Stimulated activated CD8-positive, alpha-beta memory T cell treated with anti-CD3 and anti-CD28 coated beads, Interleukin-15, amount 100 ng/mL, for 4 hours (primary cell): ENCODE data around the gene FOXA1.

Source experiments
- DNase-seq, 2 donors: peaks; one replicate each; pipeline ENCODE4 v3.0.0-alpha.2; 2020; ENCODE audit warnings: low read depth in 2 of 2

Gene FOXA1

DNA sequence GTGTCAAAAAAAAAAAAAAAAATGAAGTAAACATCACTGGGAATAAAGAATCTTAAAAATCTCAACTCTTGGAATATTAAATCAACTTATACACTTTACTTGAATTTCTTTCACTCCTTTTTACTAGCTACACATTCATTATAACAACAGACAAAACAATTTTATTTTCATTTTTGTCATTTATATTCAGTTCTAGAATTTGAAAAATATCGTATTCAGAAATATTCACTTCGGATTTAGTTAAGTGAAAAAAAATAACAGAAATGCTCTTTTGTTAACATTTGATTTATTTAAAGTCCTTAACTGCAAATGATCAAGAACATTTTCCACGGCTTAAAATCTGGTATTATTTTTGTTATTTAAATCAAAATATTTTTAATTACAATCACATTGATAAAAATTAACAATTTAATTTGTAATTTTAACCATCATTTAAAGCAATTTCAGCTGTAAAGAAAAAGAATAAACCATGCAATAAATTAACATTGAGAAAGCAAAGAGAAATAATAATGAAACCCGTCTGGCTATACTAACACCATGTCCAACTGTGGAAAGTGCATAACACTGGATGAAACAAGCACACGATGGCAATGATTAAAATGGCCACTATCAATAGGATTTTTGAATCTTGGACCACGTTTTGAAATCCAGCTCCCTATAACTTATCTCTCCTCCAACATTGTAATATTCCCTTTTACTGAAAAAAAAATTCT lies 5.2 kb downstream of the FOXA1 start:
- no peak for DNase-seq

DNA sequence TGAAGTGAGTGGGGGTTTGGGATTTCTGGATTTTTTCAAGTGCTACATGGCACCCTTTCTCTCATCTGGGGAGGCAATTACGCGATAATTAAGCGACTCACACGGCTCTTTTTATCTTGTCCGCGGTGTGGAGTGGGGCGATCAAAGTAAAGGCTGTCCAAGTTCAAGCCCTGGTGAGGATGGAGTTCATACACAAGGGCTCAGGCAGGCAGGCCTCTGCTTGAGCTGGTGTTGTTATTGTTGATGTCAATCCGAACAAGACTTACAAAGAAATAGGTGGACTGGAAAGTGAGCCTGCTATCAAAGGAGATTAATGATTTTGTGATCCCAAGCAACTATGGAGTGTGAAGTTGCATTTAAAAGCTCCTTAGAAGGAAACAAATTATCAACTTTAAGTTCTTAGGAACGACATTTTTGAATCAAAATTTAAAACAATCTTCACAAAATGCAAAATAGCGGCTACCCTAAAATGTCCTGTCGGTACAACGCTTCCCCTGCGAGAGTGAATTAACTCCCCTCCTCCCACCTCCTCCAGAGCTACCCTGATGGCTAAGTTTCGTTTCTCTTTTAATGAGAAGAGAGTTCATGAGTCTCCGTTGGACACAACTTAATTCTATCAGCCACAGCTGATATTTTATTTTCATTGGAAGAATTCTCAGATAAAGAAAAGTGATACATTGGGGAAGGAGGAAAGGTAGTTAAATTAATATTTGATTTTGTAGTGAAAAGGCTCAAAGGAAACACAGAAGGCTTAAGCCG lies 5.9 kb downstream of the FOXA1 start:
- no peak for DNase-seq

DNA sequence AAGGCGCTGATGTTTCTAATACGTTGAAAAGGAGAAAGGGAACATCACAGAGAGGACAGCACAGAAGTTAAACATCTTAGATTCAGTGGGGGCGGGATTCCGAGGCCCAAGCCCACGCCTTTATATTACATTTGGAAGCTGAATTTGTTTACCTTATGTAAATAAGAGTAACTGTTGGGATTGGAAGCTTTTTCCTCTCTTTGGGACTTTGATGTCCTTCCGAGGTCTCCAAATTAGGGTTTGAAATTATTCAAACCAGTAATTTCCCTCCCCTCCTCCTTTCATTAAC lies 6.4 kb downstream of the FOXA1 start:
- DNase-seq, result no peak

DNA sequence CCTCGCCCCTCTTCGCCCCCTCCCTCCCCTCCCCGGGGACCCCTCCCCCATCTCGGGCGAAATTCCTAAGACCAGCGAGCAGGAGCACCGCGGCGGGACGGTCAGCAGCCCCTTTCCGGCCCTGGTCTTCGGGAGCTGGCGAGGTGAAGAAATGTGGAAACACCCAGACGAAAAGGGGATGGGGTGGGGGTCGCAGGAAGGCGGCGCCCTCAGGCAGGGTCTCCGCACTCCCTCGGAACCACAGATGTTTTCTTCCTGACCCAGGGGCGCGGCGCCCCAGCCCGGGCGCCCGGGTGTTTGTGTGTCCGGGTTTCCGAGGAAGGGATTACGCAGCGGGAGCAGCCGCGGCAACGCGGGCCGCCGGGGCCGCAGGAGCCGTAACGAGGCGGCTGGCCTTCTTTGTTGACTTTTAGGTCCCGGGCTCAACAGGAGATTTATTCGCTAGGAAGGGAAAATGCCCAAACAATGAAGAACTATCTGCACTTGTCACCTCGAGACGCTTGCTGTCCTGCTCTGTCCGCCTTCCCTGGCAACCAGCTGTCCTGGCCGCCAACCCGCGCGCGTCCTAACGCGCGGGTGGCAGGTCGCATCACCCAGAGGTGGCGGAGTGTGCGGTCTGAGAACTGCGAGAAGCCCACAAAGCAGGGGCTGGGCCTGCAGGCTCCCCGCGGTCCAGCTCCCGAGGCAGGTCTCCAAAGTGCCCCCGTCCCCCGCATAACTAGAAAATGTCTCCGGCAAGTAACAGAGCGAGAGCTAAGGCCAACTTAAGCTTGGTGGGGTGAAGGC lies 7.0 kb downstream of the FOXA1 start:
- DNase-seq, result no peak

DNA sequence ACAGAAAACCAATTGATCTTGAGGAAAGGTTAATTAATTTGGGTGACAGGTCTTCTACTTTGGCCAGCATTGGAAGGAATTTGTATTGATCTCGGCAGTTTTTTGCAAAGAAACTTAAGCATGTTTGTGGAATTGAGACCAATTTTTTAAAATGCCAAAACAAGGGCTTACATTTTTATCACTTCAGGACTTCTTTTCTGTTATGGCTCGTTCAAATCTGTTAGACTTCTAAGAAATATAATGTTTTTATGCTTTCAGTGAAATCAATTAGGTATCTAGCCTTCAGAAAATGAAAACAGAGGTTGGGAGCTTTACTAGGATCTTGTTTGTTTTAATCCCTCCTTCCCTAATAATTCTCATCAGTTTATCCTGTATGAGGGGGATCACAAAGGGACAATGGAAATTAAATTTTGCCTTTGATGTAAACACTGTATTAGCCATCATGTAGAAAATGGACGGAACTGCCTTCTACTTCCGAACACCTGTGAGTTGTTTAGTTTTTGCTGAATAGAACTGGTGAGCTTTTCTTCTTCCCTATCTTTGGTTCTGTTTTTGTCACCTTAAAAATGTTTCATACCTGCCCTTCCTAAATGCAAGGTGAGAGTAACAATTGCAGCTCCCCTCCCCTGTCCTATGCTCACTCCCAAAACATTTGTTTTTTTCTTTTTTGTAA lies 7.8 kb downstream of the FOXA1 start:
- DNase-seq, result no peak

DNA sequence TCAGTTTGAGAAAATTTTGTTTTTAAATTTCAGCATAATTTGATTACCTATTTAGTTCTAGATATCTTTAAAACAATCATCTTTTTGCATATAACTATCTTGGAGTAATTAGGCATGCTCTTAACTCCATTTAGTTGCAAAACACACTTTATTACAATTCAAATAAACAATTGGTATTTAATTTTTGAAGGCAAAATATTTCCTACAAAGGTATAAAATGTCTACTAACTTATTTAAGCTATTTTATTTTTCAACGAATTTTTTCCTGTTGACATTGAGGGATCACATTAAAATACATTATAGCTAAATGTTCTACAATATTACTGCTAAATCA lies 8.3 kb downstream of the FOXA1 start:
- DNase-seq, result no peak

DNA sequence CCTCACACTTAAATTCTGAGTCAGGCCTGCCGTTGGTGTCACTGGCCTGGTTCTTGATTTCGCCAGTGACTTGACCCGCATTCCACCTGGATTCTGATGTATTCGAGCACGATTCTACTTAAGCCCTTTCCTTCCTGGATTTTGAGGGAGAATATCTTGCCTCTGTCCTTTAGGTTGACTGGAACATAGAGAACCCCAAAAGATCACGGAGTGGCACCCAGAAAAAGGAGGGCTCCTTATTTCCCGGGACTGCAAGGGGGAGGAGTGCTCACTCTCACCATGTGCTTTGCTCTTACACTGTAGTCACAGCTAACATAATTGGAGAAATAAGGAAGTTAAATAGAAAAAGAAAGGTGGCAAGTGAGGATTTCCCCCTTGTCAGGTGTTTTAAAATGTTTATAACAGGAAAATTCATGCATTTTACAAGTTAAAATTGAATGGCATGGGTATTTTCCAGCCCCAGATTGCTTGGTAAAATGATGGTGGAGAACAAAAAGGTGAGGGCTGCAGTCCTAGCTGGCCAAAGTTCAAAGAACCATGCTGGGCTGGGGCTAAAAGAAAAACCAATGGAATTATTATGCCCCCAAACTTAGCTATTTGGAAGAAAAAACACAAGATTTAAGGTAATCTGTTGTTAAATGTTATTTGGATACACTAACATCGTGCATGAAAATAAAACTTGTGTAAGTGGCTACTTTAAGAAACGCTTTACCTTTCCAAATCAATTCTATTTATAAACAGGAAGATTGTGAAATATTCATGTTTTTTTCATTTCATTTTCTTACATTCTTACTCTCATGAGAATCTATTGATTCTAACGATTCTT lies 8.9 kb downstream of the FOXA1 start:
- no peak for DNase-seq

DNA sequence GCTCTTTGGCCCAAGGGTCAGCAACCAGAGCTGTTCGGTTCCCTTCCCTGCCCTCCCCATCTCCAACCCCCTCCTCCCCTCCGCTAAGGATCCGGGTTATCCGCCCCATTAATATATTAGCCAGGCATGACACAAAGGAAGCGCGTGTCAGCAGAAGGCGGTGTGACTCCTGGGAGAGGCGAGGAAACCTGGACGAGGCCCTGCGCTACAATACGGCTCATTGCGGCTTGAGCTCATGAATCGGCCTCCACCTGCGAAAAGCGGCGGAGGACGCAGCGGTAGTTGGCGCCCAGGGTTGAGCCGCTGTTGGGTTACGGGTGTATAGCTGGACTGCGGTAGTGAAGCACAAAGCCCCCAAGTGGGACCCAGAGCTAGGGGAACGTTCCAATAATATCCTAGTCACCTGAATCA lies 9.9 kb downstream of the FOXA1 start:
- DNase-seq, result no peak

DNA sequence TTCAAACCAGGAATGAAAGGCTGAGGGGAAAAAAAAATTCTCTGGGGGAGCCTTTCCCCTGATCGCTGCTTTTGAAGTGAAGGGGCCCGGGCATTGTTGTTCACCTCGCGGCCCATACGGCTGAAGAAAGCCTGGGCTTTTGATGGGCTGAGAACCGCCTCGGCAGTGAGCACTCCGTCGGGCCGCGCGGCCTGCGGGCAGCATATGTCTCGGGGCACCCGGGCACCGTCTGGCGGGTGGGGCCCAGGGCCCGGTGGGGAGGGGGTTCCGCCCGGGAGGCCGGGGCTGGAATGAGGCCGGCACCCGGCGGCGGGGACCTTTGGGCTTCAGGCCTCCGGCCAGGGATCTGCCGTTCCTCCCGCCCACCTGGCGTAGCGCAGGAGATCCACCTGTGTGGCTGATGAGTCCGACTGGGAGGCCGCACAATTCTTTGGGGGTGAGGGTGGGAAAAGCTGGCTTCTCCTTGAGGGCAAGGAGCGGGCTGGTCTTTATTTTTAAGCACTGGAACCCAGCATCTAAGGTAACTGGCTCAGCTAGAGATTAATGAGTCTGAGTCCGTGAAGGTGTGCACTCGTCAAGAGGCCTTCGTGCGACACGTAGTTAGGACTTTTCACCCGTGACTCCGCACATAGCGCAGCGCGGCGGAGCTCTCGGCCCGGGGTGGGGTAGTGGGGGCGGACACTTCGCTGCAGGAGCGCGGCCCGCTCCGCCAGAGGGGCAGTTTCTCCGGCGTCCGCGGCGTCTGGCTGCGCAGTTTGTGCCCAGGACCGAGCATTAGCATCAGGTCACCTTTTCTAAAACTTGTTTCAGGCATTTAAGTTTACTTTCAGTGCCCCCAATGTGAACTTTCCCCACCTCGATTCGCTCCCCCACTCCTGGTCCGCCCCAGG lies 10.6 kb downstream of the FOXA1 start:
- DNase-seq, result no peak

DNA sequence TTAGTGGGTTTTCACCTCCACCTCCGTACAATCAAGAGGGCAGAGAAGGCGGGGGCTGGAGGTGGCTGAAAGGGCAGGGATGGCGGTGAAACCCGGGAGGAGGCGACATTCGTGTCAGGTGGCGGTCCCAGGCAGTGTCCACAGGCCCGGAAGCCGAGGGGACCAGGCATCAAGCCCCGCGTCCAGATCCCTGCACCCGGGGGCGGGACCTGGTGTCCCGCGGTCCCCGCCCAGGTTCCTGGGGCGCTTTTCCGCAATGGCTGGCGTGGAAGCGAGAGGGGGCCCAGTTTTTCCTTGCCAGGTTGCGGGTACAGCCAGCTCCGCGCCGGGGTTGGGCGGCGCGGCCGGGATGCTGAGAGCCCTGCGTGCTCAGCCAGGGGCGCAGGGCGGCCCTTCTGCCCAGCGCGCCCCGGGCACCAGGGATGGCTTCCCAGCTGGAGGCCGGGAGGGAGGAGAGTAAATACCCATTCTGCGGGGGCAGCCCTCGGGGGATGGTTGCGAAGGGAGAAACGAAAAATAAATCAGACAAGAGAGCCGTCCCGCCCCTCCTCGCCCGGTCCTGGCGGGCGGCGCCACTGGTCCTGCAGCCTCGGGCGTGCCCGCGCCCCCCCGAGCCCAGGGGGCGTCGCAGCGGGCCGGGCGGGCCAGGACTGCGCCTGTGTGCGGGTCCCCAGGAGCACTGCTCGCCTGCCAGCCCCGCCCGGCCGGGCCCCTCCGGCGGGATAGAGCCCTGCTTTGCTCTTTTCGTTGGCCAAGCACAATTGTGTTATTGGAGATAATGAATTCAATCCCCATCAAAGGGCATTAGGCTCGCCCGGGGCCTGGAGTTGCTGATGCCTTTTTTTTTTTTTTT lies 11.5 kb downstream of the FOXA1 start:
- no peak for DNase-seq

DNA sequence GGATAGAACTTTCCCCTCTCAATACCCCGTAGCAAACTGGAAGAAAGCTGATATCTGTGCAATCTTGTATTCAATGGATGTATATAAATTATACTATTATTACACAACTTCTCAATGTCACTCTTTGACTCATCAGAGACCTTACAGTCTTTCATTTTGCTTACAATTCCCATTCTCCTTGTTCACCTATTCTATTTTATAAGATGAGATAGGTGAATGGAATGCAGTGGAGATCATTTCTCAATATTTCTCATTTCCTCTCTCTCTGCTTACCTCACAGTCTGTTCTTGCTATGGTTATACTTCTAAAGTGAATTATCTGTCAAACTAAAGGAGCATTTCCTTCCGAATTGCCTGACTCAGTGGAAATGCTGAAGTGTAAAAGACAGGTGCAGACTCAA lies 14.9 kb downstream of the FOXA1 start:
- DNase-seq, result no peak

DNA sequence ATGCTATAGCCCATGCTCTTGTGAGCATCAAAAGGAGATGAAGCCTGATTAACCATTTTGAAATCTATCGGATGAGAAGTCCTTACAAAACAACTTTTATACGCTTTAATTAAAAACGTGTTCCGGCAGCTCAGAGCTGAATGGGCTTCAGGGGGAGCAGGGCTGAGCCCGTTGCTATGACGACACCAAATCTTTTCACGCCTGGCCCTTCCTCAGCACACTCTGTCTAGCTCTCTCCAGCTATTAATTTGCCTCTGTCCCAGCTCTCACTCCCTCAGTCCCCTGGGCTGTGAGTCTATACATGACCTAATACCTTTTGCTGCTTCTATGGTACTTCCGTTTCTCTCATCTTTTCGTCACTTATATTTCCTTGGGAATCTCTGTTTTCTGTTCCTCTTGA lies 15.8 kb downstream of the FOXA1 start:
- DNase-seq, result no peak

DNA sequence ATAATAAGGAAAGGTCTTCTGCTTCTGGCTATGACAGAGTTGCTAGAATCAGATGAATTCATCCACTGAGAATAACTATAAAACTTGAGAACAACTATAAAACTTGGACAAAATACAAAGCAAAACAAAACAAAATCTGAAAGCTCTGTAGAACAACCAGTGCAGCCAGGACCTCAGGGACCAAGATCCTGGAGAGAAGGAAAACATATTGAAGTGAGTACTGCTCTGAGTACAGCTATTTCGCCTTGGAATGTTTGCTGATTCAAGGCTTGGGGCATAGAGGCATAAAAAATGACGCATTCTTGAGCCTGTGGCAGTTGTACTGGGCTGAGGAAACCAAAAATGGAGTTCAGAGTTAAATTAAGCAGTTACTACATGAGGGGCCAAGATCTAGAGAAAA lies 21.7 kb downstream of the FOXA1 start:
- no peak for DNase-seq

DNA sequence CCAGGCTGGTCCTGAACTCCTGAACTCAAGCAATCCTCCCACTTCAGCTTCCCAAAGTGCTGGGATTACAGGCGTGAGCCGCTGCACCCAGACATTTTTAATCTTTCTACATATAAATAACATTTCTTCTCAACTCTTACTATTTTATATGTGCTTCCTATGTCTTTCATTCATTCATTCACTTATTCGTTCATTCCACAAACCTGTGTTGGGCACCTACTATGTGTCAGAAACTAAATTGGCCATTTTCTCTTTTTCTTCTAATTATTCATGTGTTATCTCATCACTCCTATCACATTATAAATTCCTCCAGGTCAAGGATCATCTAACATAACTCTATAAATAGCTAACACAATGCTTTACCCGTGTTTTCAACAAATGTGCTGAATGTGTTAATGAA lies 23.7 kb downstream of the FOXA1 start:
- DNase-seq, result no peak

DNA sequence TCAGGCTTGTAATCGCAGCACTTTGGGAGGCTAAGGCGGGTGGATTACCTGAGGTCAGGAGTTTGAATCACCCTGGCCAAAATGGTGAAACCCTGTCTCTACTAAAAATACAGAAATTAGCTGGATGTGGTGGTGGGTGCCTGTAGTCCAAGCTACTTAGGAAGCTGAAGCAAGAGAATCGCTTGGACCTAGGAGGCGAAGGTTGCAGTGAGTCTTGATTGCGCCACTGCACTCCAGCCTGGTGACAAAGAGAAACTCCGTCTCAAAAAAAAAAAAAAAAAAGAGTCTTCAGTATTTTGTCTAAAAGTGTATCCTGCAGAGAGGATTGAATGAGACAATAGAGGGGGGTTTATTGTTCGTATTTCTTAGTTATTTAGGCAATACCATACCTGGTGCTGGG lies 25.3 kb downstream of the FOXA1 start:
- DNase-seq, result no peak

DNA sequence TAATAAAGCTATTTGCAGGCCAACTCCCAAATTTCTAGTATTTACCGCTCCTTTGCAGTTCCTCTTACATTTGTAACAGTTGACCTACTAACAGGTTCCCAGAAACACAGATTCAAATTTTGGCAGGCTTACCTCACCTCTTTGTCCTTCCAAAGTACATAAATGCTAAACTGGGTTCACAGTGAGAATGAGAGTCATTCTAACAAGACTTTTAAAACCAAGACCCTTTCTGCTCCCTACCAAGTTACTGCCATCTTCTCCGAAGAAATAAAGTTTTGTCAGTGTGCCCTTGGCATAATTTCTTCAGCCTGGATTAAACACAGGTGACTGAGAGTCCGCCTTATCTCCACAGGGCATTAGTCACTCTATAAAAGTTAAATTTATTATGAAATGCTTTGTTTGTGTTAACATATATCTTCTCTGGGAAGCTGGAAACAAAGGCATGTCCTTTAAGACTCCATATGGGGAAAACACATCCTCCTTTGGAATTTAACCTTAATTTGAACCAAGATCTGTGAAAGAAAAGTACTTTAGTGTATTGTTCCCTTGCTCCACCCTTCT lies 28.2 kb downstream of the FOXA1 start:
- DNase-seq, result no peak

DNA sequence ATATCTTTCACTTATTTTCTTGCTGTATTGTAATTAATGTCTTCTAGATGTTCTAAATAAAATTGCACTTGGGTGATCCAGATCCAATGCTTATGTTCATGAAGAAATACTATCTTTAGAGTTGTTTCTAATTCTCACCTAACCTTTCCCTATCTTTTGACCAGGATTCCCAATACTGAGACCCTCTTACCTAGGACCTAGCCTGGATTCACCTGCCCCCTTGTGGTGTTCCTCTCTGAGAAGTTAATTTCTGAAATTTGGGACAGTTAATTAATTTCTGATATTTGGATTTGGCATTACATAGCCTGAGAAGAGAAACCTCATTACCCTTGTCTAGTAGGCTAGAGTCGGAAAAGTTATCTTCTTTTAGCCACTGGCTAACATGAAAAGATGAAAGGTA lies 29.5 kb downstream of the FOXA1 start:
- no peak for DNase-seq

DNA sequence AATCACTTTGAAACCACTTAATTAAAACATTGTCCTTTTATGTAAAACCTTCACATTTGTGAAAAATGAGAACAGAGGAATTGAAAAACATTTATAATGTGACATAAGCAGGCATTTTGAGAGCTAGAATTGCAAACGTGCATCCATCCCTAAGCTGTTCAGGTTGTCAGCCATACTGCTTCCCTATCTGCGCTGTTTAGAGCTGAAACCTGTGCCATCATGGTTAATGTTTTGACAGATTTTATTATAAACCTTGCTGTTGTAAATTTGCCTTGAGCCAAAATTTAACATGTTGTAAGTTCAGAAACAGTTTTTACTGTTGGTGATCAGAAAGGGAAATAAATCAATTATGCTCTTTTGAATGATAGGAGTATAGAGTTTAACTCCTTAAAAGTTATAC lies 31.9 kb downstream of the FOXA1 start:
- no peak for DNase-seq

DNA sequence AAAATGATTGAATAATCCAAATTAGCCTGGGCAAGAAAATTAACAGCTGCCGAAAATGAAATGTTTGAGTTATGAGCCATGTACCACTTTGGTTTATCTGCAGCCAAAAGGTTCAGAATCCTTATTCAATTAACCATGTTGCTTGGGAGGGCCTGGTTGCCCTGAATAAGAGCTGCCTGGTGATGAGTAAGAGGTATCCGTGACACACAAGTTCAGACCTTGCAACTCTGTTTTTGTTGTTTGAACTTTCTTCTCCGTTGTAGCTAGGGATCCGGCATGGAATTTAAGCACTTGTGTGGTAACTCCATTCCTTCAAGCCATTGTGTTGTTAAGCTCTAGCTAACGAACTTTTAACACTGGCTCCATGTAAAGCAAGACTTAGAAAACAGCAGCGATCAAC lies 35.7 kb downstream of the FOXA1 start:
- no peak for DNase-seq
